GM19240 (cell line): ENCODE data around the gene SLC15A3.
"Not testable (repeated sequence)": the region's sequence is repeated elsewhere in the genome, so short reads cannot be mapped to it uniquely, and the experiment has no call there.

ENCODE experiments used
- DNase-seq: peaks from one replicate; pipeline ENCODE4 v3.0.0; 2011; ENCODE audit warnings: low spot score; ENCODE audit not compliant: insufficient read length

Gene SLC15A3

DNA sequence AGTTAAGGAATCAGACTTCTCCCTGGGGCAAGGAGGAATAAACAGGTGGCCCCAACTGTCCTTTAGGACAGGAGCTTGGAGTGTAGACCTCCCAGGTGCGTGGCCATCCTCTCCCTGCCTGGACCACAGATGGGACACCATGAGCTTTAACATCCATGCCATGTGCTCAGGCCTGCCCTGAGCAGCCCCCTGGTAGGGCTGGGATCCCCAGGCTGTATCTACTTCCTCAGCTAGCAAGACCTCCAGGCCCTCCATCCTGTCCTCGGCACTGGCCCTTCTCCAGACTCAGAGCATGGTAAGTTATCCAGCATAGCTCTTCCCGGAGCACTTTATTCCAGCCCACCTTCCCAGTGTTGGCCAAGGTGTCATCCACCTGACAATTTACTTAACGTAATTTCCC is 25.2 kb upstream of the SLC15A3 start:
- no peak for DNase-seq

DNA sequence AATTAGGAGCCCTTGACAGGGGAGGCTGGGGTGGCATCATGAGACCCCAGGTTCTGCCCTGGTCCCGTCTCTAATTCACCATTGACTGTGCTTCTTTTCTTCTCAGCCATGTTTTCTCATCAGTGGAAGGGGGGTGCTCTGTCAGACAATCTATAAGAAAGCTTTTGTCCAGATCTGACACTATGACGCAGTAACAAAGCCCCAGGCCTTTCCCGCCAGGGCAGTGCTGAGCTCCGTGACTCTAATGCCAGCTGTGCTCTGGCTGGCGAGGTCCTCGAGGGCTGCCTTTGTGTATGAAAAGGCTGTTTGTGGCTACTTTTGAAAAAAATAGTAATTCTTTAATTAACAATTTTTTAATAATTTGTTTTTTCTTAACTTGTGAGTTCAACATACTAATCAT is 22.8 kb upstream of the SLC15A3 start:
- no peak for DNase-seq

DNA sequence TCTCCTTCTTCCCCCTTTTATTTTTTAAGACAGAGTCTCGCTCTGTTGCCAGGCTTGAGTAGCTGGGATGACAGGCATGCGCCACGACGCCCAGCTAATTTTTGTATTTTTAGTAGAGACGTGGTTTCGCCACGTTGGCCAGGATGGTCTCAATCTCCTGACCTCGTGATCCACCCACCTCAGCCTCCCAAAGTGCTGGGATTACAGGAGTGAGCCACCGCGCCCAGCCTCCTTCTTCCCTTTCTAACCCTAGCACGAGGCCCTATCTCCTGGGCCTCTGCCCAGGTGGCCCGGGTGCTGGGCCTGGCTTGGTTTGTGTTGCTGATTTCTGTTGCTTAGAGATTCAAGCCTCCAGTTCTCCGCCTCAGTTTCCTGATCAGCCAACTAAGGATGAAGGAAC is 22.3 kb upstream of the SLC15A3 start:
- not testable (repeated sequence) for DNase-seq

DNA sequence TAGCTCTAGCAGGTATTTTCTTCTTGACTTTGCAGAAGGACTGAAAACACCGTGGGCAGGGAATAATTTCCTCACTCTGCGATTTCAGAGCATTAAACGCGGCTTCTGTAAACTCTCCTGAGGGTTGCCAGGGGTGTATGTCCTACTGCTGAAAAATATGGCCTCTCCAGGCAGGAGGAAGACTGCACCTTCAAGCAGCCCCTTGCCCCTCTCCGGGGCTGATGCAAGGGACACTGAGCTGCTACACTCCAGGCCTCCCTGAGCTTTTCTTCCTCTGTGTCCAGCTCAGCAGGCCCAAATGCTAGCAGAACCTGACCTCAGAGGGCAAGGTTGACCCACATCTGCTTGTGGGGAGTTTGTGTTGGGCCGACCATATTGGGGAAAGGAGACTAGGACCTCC is 21.7 kb upstream of the SLC15A3 start:
- no peak for DNase-seq

DNA sequence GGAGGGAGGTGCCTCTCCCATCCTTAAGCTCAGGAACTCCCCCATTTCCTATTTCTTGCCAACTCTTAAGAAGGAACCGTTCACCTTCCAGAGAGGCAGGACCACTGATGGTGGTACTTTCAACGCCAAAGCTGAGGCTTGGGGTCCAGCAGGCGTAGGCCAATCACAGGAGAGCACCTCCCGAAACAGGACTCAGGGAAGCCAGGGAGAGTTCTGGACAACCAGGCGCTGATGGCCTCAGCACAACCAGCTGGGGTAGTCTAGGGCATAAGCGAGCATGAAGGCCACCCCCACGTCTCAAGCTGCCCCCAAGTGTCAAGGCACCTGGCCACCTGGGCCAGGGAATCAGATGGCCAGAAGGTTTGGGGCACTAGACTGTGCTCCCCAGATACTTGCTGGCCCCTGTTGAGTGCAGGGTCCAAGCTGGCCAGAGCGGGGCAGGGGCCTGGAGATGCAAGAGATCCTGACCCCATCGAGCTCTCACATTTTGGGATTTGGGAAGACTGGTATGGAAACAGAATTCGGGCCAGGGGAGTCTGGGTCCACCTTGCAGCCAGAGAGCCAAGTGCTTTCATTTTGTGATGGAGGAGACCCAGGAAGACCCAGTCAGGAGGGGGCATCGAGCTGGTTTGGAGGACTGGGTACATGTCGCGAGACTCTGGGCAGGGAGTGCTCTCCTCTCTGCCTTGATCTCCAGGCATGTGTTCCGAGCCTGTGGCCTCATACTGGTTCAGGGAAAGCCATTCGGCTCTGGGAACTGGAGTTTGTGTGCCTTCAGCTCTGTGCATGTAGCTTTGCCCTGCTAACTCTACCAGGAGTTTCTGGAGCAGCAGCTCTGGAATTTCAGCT is 20.4 kb upstream of the SLC15A3 start:
- no peak for DNase-seq

DNA sequence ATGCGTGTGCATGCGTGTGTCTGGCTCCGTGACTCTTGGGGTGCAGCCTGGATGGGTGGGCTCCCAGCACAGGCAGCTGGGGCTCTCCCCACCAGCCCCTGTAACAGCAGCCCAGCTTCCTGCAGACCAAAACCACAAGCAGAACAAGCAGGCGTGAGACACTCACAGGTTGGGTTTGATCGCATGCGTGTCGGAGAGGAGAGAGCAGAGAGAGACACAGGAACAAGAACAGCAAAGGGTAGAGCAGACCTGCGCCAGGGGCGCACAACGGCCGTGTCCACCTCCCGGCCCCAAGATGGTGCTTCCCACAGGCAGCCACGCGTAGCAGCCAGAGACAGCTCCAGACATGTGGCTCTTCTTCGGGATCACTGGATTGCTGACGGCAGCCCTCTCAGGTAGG is 19.5 kb upstream of the SLC15A3 start, which contains the start of gene CD6:
CD6 (plus strand) TSS at position 161 of the 400 bp plus-strand sequence; CDS start at position 347, 186 bp downstream.
- DNase-seq, result no peak

DNA sequence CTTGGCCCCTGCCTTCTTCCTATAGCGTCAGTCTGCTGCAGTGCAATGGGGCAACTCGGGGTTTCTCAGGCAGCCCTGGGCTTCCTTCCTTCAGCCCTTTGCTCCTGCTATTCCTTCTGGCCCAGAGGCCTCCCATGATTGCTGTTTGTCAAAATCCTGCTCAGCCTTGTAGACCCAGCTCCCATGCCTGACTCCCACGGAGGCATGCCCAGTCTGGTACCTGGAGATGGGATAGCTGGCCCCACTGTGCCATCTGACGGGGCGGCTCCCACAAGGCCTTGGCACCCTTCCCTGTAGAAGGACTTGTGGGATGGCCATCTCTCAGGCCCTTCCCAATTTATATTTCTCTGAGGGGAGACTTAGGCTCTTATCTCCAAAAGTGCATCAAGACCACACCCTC is 18.9 kb upstream of the SLC15A3 start:
- no peak for DNase-seq

DNA sequence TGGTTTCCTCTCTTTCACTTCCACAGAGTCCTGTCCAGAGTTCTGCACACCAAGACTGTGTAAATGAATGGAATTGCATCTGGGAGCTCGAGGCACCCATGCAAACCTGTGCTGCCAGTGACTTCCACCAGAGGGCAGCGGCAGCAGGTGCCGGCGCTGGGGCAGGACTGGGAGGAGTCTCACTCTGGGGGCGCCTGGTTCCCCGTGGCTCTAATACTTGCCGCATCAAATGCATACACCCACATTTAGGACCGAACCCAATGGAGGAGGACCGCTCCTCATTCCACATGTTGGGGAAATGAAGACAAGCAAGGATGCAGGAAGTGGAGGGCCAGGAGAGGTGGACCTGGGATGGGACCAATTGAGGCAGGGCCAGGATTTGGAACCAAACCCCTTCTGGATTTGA is 18.4 kb upstream of the SLC15A3 start:
- DNase-seq, result peak; percentile 66

DNA sequence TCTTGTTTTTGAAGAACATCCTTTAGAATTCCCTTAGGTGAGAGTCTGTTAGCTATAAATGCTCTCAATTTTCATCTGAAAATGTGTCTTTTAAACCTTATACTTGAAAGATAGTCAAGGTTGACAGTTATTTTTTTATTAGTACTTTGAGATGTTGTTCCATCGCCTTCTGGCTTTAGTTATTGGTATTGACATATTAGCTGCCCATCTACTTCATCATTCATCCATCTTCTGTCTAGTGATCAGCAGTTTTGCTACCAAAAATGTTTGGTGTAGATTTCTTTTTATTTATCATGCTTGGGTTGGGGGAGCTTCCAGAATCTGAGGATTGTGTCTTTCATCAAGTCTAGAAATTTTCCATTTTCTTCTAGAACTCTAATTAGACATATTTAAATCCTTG is 16.2 kb upstream of the SLC15A3 start:
- no peak for DNase-seq

DNA sequence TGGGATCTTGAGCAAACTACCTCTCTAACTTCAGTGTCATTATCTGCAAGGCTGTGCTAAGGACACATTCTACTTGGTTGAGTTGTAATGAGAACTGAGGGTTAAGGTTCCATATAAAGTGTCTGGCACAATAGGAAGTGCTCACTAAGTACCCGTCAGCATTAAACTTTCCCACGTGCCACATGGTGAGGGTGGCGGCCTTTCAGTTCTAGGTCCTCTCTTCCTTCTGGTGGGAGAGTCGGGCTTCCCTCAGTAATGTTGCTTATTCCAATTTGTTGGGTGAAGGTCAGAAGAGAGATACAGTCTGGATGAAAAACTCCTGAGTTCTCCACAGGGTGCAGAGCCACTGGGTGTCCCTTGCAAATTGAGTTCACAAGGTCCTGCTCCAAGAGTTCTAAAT is 14.9 kb upstream of the SLC15A3 start:
- DNase-seq, result no peak

DNA sequence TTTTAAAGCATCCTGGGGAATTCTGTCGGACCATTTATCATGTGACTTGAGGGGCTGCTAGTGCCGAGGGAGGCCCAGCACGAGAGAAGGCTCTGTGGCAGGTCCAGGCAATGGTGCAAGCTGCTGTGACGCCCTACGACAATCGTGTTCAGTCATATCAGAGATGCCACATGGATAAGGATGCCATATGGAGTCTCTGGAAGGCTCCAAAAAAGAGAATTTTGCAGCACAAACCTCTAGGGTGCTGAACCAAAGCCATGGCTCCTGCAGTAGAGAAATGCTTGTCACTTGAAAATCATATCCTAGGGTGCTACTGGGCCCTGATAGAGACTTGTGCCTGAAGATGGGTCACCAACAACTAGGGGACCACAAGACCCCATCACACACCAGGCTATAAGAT is 12.8 kb upstream of the SLC15A3 start:
- no peak for DNase-seq

DNA sequence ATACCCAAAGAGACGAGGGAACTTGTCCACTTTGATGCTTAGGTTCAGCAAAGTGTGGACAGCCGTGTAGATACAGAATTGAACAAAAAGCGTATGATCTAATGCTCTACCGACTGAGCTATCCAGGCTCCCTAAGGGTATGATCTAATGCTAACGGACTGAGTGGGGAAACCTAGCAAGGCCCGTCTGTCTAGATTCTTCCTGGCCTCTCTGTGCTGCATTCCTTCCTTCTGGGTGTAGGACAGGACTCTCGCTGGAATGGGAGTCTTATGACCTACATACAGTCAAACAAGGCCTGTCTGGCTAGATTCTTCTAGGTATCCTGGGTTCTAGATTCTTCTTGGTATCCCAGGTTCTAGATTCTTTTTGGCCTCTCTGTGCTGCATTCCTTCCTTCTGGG is 8.4 kb upstream of the SLC15A3 start:
- no peak for DNase-seq

DNA sequence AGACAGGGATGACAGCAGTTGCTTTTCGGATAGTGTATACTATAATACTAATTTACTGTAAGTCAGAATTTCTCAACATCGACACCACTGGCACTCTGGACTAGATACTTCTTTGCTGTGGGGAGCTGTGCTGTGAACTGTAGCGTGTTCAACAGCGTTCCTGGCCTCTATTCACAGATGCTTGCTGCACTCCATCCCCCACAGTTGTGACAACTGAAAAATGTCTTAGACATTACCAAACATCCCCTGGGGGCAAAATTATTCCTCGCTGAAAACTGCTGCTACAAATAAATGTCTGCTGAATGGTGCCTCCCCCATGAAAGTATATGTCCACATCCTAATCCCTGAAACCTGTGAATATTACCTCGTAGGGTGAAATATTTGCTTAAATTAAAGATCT is 7.5 kb upstream of the SLC15A3 start:
- no peak for DNase-seq

DNA sequence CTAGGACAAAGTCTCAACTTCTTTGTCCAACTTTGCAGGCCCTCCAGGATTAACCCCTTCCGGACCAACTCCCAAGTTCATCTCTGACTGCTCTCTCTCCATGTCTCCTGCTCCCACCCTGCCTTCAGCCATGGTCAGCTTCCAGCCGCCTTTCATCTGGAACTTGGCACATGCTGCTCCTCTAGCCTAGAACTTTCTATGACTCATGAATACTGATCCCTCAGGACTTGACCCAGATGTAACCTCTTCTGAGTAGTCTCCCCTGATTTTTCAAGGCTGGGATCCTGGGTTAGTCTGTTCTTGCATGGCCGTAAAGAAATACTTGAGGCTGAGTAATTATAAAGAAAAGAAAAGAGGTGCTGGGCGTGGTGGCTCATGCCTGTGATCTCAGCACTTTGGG is 5.2 kb upstream of the SLC15A3 start:
- DNase-seq, result no peak

DNA sequence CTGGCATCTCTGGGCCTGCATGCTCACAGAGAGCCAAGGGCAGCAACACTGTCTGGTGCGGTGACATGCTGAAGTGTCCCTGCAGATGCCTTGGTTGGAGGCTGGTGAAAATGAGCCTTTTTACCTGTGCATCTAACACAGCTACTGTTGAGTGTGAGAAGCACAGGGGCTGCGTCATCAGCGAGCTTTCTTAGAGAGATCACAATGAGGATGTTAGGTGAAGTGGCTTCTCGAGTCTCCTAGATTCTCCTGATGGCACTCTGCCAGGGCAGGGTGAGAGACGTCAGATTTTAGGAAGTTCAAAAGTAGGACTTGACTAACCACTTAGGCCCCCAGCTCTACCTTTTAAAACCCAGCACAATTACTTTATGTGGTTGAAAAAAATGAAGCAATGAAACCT is 3.6 kb upstream of the SLC15A3 start:
- DNase-seq, result no peak

DNA sequence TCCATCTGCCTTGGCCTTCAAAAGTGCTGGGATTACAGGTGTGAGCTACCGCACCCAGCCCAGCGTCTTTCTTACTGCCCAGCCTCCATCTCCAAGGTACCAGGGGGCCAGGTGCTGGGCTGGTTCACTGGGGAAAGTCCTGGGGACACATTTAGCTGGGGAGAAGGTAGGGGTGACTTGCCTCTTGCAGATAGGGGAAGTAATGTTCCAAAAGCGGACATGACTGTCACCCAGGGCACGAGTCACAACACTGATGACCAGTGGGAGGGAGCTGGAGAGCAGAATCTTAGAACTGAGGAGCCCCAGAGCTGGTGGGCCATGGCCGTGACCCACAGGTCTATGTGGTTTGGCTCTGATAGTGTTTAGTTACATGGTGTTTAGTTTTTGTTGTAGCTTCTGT is 2.4 kb upstream of the SLC15A3 start:
- DNase-seq, result no peak

DNA sequence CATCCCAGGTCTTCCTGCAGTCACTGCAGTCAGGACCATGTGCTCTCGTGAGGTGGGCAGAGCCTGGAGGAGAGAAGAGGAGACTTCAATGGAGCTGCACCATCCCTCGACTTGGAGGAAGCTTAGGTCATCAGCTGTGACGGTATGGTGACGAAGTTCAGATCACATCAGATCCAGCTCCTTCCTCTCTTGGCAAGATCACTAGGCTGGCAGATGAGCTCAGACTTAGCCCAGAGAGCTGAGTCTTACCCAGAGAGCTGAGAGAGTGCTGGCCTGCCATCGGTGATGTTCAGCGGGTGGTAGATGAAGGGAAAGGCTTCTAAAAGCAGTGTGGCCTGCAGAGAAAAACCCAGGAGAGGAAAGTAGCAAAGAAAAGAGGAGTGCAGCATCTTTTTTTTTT is 1.8 kb upstream of the SLC15A3 start:
- DNase-seq, result no peak

DNA sequence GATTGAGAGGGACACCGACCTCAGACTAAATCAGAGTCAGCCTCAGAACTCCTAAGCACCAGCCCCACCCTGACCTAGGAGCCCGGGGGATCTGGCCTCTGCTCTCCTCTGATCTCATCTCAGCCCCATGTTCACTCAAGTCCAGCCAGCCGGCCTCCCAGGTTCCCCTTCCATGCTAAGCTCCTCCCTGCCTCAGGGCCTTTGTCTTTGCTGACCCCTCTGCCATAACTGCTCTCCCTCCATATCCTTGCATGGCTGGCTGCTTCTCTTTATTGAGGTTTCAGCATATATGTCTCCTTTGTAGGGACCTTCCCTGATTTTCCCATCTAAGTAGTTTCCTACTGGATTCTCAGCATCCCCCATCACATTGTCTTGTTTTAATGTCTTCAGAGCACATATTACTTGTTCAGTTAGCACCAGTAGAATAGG is 780 bp upstream of the SLC15A3 start:
- DNase-seq, result no peak

DNA sequence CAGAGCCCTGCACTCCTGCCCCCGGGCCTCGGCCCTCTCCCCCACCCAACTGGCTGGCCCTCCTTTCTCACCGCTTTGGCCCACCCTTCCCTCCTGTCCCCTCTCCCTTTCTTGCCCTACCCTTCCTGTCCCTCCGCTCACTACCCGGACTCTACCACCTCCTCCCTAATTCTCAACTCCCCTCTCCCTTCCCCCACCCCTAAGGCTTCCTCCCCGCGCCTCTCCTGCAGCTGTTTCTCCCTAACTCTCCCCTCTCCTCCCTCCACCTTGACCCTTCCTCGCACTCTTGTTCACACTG is 421 bp downstream of the SLC15A3 start:
- DNase-seq, result no peak

DNA sequence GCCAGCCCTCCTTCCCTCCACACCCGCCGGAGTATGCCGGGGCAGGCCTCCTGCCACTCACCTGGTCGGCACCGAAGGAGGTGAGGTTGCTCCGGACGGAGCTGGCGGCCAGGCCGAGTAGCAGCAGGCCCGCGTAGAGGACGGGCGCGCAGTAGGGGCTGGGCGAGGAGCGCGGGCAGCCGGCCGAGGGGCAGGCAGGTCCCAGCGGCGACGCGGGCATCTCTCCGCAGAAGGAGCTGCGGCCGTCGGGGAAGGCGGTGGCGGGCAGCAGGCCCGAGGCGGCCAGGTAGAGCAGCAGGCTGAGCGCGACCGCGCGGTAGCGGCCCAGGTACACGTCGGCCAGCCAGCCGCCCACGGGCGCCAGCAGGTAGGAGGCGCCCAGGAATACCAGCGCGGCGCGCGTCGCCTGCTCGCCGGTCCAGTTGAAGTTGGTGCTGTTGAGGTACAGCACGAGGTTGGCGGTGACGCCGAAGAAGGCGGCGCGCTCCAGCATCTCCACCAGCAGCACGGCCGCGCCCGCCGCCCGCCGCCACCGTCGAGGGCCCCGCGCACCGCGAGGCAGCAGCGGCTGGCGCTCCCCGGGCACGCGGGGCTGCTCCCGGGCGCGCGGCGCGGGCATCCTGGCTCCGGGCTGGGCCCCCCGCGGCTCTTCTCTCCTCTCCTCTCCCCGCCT is 907 bp downstream of the SLC15A3 start:
- DNase-seq, result no peak

DNA sequence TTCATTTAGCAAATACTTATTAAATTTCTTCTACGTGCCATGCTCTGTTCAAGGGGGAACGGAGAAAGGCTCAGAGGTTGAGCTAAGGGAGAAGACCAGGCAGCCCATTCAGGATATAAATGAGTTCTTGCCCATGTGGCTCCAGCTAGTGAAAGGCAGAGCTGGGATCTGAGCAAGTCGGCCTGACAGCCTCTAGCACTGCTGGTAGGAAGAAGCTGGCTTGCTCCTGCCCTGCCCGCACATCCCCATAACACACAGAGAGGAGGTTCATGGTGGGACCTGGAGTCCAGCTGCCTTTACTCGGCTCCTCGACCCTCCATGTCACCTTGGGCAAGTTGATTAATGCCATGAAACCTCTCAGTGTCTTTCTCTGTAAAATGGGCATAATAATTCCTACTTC is 2.0 kb downstream of the SLC15A3 start:
- no peak for DNase-seq

DNA sequence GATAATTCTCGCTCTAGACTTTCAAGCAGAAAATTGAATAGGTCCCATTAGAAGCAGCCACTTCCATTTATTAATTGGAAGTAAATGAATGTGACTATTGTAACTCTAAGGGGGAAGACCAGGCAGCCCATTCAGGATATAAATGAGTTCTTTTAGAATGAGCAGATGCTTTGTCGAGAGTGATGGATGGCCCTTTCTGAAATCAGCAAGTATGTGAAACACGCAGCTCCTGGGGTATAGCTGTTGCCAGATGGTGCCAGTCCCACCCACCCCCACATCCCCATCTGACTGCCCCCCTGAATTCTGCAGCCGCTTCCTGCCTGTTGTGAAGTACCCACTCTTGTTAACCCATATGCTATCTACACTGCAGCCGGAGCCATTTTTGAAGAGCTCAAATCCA is 3.7 kb downstream of the SLC15A3 start:
- no peak for DNase-seq

DNA sequence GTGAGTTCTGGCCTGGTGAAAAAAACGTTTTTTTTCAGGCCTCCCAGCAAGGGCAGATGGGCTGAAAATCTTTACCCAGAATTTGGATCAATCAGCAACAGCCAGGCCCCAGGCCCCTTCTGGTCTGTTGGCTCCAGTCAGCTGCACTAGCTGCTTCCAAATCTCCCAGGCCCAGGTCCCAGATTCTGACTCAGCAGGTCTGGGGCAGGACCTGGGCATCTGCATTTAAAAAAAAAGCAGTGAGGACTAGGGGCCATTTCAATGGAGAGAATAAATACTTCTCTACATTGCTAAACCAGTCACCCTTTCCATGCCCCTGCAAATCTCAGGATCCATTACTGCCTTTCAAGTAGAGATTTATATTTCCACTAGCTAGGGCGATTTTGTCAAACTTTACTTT is 4.3 kb downstream of the SLC15A3 start:
- DNase-seq, result no peak
